Gastroesophageal sphincter (tissue), 4 donors: ENCODE data around the gene DCAF11. TPM values are rescaled to one million over a fixed set of nuclear protein-coding genes. Genes with fewer than 3 reads are reported as not detected.

Experiments
- ATAC-seq: fragments of 150-250 bp; one replicate; pipeline ENCODE4 v1.9.1; 2016; ENCODE audit warnings: mild to moderate bottlenecking, moderate library complexity
- H3K27ac ChIP-seq, 4 donors: fragments of 200-600 bp; sonication (generic) in 3 of 4; 1 replicate in 3 of 4; 2 replicates in 1 of 4; pipeline ENCODE4 v1.5.1; 2016 to 2019
- H3K27me3 ChIP-seq: fragments of 200-600 bp; sonication (generic); one replicate; pipeline ENCODE4 v1.5.1; 2019
- H3K36me3 ChIP-seq, 2 donors: fragments of 200-600 bp; sonication (generic); one replicate each; pipeline ENCODE4 v1.5.1; 2019; ENCODE audit warnings: control low read depth in 1 of 2
- H3K4me1 ChIP-seq, 3 donors: fragments of 200-600 bp; sonication (generic); 1 replicate in 2 of 3; 2 replicates in 1 of 3; pipeline ENCODE4 v1.5.1; 2016 to 2019; ENCODE audit warnings: control low read depth in 2 of 3
- H3K4me3 ChIP-seq, 2 donors: fragments of 200-600 bp; sonication (generic); one replicate each; pipeline ENCODE4 v1.5.1; 2019; ENCODE audit warnings: mild to moderate bottlenecking in 1 of 2, moderate library complexity in 1 of 2
- H3K9me3 ChIP-seq, 3 donors: fragments of 200-600 bp; sonication (generic); one replicate each; pipeline ENCODE4 v1.5.1; 2017 to 2019; ENCODE audit warnings: control low read depth in 2 of 3
- EP300 ChIP-seq: sonication (generic); formaldehyde crosslinking; IDR thresholded peaks from one replicate; pipeline ENCODE4 v1.6.1; 2017; ENCODE audit warnings: antibody characterized with exemption, mild to moderate bottlenecking
- POLR2A ChIP-seq, 2 donors: fragments of 450-650 bp; IDR thresholded peaks; one replicate each; pipeline ENCODE4 v1.6.1; 2017; ENCODE audit warnings: antibody characterized with exemption in 2 of 2, mild to moderate bottlenecking in 2 of 2, moderate library complexity in 1 of 2
- POLR2AphosphoS5 ChIP-seq: sonication (generic); formaldehyde crosslinking; IDR thresholded peaks from one replicate; pipeline ENCODE4 v1.6.1; 2017; ENCODE audit warnings: antibody characterized with exemption
- WGBS, 2 donors: methylation state at CpG; one replicate each; pipeline ENCODE4 v1.1.5; 2018; ENCODE audit warnings: low coverage in 1 of 2; 5-methylcytosine and 5-hydroxymethylcytosine counted together
- total RNA-seq, 4 donors: library from RNA; depleted of rRNA; stranded (reverse); fragments of >200 nt; gene quantifications; one replicate each; pipeline ENCODE4 v1.1.0, GENCODE V29; 2016
- TF ChIP-seq, protein P1 (sequence below), 4 experiments: fragments of 200-600 bp in 2 of 4; fragments of 450-650 bp in 2 of 4; sonication (generic) in 1 of 4; IDR thresholded peaks; one replicate each; pipeline ENCODE4 v1.5.1; 2017 to 2019; ENCODE audit warnings: antibody characterized with exemption in 4 of 4, mild to moderate bottlenecking in 2 of 4, moderate library complexity in 2 of 4

DCAF11 gene
- total RNA-seq, 4 donors from 2014 or later = 58.0 to 81.6 (median 71.6) TPM

DNA sequence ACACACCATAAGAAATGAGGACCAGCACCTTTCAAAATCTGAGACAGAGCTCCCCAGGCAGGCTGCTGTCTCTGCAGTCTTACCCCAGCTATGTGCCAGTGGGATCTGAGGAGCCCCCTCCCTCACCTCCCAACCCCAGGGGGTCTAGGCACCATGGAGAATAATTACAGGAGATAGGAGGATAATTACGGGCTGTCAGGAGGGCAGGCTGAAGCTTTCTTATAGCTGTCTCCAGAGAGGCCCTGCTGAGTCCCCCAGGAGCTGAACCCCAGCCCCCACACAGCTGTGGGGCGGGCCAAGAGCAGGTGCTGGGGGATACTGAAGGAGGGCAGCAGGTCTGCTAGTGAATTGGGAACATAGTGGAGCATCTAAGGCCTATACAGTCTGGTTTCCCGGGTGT, 36.4 kb upstream of the DCAF11 start:
- WGBS, 2 donors = 80% methylated on average over 2 of the region's 3 CpGs; no CpG with 5 or more reads in 1 of the 2 donors
- peaks cover 0 to 18% (median 0%) of the 10 kb centered on the region in 3 donors for H3K4me1 ChIP-seq
- no peak overlapping the region for H3K27ac ChIP-seq
- peaks cover 23% of the 10 kb centered on the region for H3K27me3 ChIP-seq
- ATAC-seq = no peak
- TF ChIP-seq, protein P1, sequence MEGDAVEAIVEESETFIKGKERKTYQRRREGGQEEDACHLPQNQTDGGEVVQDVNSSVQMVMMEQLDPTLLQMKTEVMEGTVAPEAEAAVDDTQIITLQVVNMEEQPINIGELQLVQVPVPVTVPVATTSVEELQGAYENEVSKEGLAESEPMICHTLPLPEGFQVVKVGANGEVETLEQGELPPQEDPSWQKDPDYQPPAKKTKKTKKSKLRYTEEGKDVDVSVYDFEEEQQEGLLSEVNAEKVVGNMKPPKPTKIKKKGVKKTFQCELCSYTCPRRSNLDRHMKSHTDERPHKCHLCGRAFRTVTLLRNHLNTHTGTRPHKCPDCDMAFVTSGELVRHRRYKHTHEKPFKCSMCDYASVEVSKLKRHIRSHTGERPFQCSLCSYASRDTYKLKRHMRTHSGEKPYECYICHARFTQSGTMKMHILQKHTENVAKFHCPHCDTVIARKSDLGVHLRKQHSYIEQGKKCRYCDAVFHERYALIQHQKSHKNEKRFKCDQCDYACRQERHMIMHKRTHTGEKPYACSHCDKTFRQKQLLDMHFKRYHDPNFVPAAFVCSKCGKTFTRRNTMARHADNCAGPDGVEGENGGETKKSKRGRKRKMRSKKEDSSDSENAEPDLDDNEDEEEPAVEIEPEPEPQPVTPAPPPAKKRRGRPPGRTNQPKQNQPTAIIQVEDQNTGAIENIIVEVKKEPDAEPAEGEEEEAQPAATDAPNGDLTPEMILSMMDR (IDR thresholded peaks at IDR 0.05) = no peak
- TF ChIP-seq POLR2AphosphoS5 = no peak
- no peak for TF ChIP-seq POLR2A (IDR thresholded peaks at IDR 0.05)
- TF ChIP-seq EP300 = no peak
- no peaks in the 10 kb centered on the region for H3K36me3 ChIP-seq
- H3K4me3 ChIP-seq = no peak overlapping the region
- H3K9me3 ChIP-seq = no peaks in the 10 kb centered on the region

DNA sequence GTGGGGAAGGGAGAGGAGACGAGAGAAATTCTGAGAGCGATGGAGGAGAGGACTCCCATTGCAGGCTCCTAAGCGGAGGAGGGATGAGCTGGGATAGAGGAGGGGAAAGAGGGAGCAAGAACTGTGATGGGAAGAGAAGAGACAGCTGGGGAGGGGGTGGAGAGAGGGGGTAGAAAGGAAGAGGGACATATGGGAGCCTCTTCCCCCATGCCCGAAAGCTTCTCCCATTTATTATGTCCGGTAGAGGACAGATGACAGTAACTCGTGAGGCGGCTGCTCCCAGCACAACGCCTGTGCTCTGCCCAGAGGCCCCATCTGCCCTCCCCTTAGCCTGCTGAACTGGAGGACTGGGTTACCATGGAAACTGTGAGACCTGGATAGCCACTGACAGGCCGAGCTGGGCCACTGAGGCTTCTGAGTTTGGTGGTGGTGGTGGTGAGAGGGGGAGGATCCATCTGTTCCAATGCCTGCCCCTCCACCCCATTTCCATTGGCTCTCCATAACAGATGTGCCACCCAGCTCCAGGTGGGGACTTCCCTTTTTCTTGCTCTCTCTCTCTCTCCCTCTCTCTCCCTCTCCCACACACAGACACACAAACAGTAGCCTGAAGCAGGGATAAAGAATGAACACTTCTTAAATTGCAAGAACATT, 35.0 kb upstream of the DCAF11 start:
- no peaks in the 10 kb centered on the region for H3K9me3 ChIP-seq
- peaks cover 12% of the 10 kb centered on the region for H3K27me3 ChIP-seq
- WGBS, 2 donors = 76 to 78% methylated on average over 3 to 5 of the region's 9 CpGs
- TF ChIP-seq POLR2AphosphoS5 = no peak
- TF ChIP-seq, protein P1 (IDR thresholded peaks at IDR 0.05) = no peak
- TF ChIP-seq EP300 = no peak
- no peak for TF ChIP-seq POLR2A (IDR thresholded peaks at IDR 0.05)
- no peaks in the 10 kb centered on the region for H3K36me3 ChIP-seq
- no peak for ATAC-seq
- H3K4me3 ChIP-seq = no peak overlapping the region
- peaks cover 0 to 18% (median 0%) of the 10 kb centered on the region in 3 donors for H3K4me1 ChIP-seq
- H3K27ac ChIP-seq = no peak overlapping the region

DNA sequence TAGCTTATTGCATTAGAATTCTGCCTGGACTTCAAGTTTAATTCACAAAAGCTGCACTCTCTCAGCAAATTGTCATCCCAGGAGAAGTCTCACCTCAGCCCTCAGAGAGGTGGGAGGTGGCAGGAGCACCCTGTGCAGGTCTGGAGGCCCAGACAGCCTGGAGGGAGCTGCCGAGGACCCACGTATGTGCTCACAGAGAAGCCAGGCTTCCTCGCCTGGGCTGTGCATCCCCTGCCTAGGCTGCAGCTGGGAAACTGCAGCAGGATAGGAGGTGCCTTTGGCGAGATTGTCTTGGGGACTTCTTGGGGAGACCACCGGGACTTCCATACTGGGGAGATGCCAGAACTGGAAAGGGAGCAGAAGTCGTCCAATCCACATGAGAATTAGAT, 34.4 kb upstream of the DCAF11 start:
- Histone ChIP-seq H3K36me3 (no peaks in the 10 kb centered on the region), H3K4me1 (peaks cover 0 to 18% (median 0%) of the 10 kb centered on the region in 3 donors), H3K27ac (no peak overlapping the region), H3K4me3 (no peak overlapping the region), H3K27me3 (peaks cover 9% of the 10 kb centered on the region), H3K9me3 (no peaks in the 10 kb centered on the region)
- TF ChIP-seq POLR2AphosphoS5 (no peak), POLR2A (IDR thresholded peaks at IDR 0.05) (no peak), EP300 (no peak)
- ATAC-seq = no peak
- 78% methylated on average over 3 of the region's 6 CpGs; no CpG with 5 or more reads in 1 of the 2 donors for WGBS, 2 donors

DNA sequence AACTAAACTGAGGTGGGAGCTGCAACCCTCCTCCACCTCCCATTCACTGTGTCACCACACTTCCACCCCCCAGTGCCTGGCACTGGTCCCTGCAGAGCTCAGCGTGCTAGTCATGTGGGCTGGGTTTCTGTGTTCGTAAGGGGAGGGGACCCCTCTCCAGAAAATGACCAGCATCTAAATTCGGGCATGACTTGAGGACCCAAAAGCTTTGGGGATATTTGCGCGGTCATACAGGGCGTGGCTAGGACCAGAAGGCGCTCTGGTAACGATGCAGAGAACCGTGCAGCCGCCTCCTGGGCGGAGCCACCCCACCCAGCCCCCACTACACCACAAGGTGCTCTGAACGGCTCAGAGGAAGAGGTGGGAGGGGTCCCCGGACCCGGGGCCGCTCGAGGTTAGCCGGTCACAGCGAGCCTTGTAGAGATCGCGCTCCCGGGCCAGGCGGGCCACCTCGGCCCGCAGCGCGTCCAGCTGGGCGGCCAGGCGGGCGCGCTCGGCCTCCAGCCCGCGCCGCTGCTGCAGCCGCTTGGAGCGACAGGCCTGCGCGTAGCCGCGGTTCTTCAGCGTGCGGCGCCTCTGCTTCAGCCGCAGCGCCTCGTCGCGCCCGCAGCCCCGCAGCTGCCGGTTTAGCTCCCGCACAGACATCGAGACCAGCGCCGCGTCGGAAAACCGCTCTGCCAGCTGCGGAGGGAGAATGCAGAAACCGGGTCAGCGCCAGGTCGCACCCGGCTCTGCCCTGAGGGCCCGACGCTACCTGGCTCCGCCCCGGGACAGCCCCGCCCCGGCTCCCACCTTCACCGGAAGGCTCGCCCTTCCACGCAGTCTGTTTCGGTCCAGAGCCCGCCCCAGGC, 33.5 kb upstream of the DCAF11 start:
- H3K36me3 ChIP-seq = no peaks in the 10 kb centered on the region
- TF ChIP-seq, protein P1 (IDR thresholded peaks at IDR 0.05) = no peak
- no peak for TF ChIP-seq POLR2A (IDR thresholded peaks at IDR 0.05)
- TF ChIP-seq POLR2AphosphoS5 = no peak
- no peak for TF ChIP-seq EP300
- peak; percentile 77 for ATAC-seq
- H3K27ac ChIP-seq = peak overlapping the region in 3 of 4 donors; percentile 45 to 69 (median 65)
- peak overlapping the region; percentile 30 to 67 for H3K4me3 ChIP-seq
- WGBS, 2 donors = 0% methylated on average over 2 of the region's 74 CpGs; no CpG with 5 or more reads in 1 of the 2 donors
- H3K9me3 ChIP-seq = no peaks in the 10 kb centered on the region
- H3K27me3 ChIP-seq = no peaks in the 10 kb centered on the region
- peaks cover 0 to 18% (median 0%) of the 10 kb centered on the region in 3 donors for H3K4me1 ChIP-seq

DNA sequence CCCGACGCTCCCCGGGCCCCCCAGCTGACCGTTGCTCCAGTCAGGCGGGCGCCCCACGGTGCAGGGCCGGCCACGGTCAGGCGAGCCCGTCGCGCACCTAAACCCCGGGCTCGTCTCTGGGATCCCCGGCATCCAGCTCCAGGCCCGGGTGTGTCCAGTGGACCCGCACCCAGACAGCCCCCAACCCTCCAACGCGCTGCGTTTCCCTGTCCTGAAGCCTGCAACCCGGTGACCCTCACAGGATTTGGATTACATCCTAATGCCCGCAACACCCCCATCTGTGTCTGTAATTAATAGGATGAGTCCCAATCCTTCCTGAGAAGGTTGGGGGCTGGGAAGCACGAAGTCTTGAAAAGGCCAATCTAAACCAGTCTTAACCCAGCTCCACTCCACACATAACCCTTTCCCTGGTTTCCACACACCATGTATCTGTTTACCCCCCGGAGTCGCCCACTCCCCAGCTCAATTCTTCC, 32.8 kb upstream of the DCAF11 start:
- no peak for ATAC-seq
- WGBS, 2 donors = 79 to 82% methylated on average over 4 to 5 of the region's 26 CpGs
- TF ChIP-seq, protein P1 (IDR thresholded peaks at IDR 0.05) = no peak
- TF ChIP-seq EP300 = no peak
- no peak for TF ChIP-seq POLR2A (IDR thresholded peaks at IDR 0.05)
- TF ChIP-seq POLR2AphosphoS5 = no peak
- no peaks in the 10 kb centered on the region for H3K9me3 ChIP-seq
- H3K27ac ChIP-seq = peak overlapping the region in 2 of 4 donors; percentile 65 to 69
- peak overlapping the region; percentile 30 to 67 for H3K4me3 ChIP-seq
- H3K27me3 ChIP-seq = no peaks in the 10 kb centered on the region
- H3K4me1 ChIP-seq = peaks cover 0 to 18% (median 0%) of the 10 kb centered on the region in 3 donors
- H3K36me3 ChIP-seq = no peaks in the 10 kb centered on the region
